ENCODE data around the gene DDX4. TPM values are rescaled to one million over a fixed set of nuclear protein-coding genes. Genes with fewer than 3 reads are reported as not detected.

The DDX4 gene
- polyA plus RNA-seq, 3 donors: 0.10 TPM; not detected in 2

- DNase-seq (ENCODE audit: low read depth in 3 of 3, low spot score in 2 of 3): no peak
These were observed 127.0 kb downstream of the DDX4 start for GRCh38 chr5:55864606-55865541.

- no peak for DNase-seq (ENCODE audit: low read depth in 3 of 3, low spot score in 2 of 3)
These were observed 128.0 kb downstream of the DDX4 start for GRCh38 chr5:55865831-55866230.

- no peak for DNase-seq (ENCODE audit: low read depth in 3 of 3, low spot score in 2 of 3)
These were observed 128.6 kb downstream of the DDX4 start for GRCh38 chr5:55866485-55866884.

Other genes starting within 250 kb of the DDX4 start
- 10 to 100 TPM; 81.1 to 95.3 (median 95.2) TPM for gene PLPP1, start 203.1 kb upstream of the DDX4 start, polyA plus RNA-seq (ENCODE audit: insufficient read length in 3 of 3)
- gene SLC38A9, start 25.7 kb upstream of the DDX4 start, polyA plus RNA-seq (ENCODE audit: insufficient read length in 3 of 3): 10 to 100 TPM; 29.6 to 33.2 (median 33.0) TPM
- under 1 TPM; 0.11 to 0.14 (median 0.12) TPM for gene IL31RA, start 113.3 kb downstream of the DDX4 start, polyA plus RNA-seq (ENCODE audit: insufficient read length in 3 of 3)

All from right renal cortex interstitium (tissue), 3 donors.